HEK293 (cell line): ENCODE measurements around the gene PMP22.
A peak's percentile ranks its signal among the peaks of the same experiment; 100 is the strongest.

Experiments used
- ZBTB11 ChIP-seq: fragments of 450-650 bp; formaldehyde crosslinking; conservative IDR thresholded peaks from 2 replicates; pipeline ENCODE4 v1.5.1; 2016; ENCODE audit warnings: low read depth, missing biosample characterization, missing genetic modification characterization
- ZBTB26 ChIP-seq: fragments of 450-650 bp; formaldehyde crosslinking; optimal IDR thresholded peaks from 2 replicates; pipeline ENCODE3; 2016; ENCODE audit warnings: missing biosample characterization, mild to moderate bottlenecking, missing genetic modification characterization
- ZEB2 ChIP-seq: fragments of 450-650 bp; formaldehyde crosslinking; IDR thresholded peaks from 2 replicates; pipeline ENCODE4 v1.5.1; 2016; ENCODE audit warnings: missing biosample characterization, missing genetic modification characterization
- ZNF155 ChIP-seq: fragments of 450-650 bp; formaldehyde crosslinking; IDR thresholded peaks from 2 replicates; pipeline ENCODE4 v1.5.1; 2016; ENCODE audit warnings: missing biosample characterization, missing genetic modification characterization
- ZNF18 ChIP-seq: fragments of 450-650 bp; formaldehyde crosslinking; IDR thresholded peaks from 2 replicates; pipeline ENCODE4 v1.5.1; 2016; ENCODE audit warnings: missing biosample characterization, missing genetic modification characterization
- ZNF19 ChIP-seq: fragments of 450-650 bp; formaldehyde crosslinking; IDR thresholded peaks from 2 replicates; pipeline ENCODE4; 2016; ENCODE audit warnings: missing biosample characterization, missing genetic modification characterization, low read depth
- ZNF354C ChIP-seq: fragments of 450-650 bp; formaldehyde crosslinking; IDR thresholded peaks from 2 replicates; pipeline ENCODE4 v1.5.1; 2016; ENCODE audit warnings: missing biosample characterization, missing genetic modification characterization, low read depth, borderline replicate concordance
- ZNF426 ChIP-seq: fragments of 450-650 bp; formaldehyde crosslinking; IDR thresholded peaks from 2 replicates; pipeline ENCODE4 v1.5.1; 2017; ENCODE audit warnings: missing biosample characterization, missing genetic modification characterization, mild to moderate bottlenecking, inconsistent platforms, moderate library complexity
- ZNF529 ChIP-seq: fragments of 450-650 bp; formaldehyde crosslinking; IDR thresholded peaks from 2 replicates; pipeline ENCODE4 v1.5.1; 2017; ENCODE audit warnings: missing genetic modification characterization, missing biosample characterization; ENCODE audit not compliant: insufficient replicate concordance
- TF ChIP-seq, protein P1 (sequence below): fragments of 450-650 bp; formaldehyde crosslinking; IDR thresholded peaks from 2 replicates; pipeline ENCODE4 v1.5.1; 2016; ENCODE audit warnings: missing biosample characterization, missing genetic modification characterization
- TF ChIP-seq, protein P2 (sequence below): fragments of 450-650 bp; formaldehyde crosslinking; IDR thresholded peaks from 2 replicates; pipeline ENCODE4 v1.5.1; 2016; ENCODE audit warnings: missing biosample characterization, missing genetic modification characterization
- TF ChIP-seq, protein P3 (sequence below): fragments of 450-650 bp; formaldehyde crosslinking; IDR thresholded peaks from 2 replicates; pipeline ENCODE4 v1.5.1; 2016; ENCODE audit warnings: missing biosample characterization, missing genetic modification characterization
- TF ChIP-seq, protein P4 (sequence below): fragments of 450-650 bp; formaldehyde crosslinking; IDR thresholded peaks from 2 replicates; pipeline ENCODE4 v1.5.1; 2016; ENCODE audit warnings: missing biosample characterization, missing genetic modification characterization, borderline replicate concordance
- TF ChIP-seq, protein P5 (sequence below): fragments of 450-650 bp; formaldehyde crosslinking; IDR thresholded peaks from 2 replicates; pipeline ENCODE4 v1.5.1; 2016; ENCODE audit warnings: missing biosample characterization, missing genetic modification characterization

The PMP22 gene

GRCh38 chr17:15291674-15292361 is 26.7 kb upstream of the PMP22 start (continued):
- TF ChIP-seq, protein P1, sequence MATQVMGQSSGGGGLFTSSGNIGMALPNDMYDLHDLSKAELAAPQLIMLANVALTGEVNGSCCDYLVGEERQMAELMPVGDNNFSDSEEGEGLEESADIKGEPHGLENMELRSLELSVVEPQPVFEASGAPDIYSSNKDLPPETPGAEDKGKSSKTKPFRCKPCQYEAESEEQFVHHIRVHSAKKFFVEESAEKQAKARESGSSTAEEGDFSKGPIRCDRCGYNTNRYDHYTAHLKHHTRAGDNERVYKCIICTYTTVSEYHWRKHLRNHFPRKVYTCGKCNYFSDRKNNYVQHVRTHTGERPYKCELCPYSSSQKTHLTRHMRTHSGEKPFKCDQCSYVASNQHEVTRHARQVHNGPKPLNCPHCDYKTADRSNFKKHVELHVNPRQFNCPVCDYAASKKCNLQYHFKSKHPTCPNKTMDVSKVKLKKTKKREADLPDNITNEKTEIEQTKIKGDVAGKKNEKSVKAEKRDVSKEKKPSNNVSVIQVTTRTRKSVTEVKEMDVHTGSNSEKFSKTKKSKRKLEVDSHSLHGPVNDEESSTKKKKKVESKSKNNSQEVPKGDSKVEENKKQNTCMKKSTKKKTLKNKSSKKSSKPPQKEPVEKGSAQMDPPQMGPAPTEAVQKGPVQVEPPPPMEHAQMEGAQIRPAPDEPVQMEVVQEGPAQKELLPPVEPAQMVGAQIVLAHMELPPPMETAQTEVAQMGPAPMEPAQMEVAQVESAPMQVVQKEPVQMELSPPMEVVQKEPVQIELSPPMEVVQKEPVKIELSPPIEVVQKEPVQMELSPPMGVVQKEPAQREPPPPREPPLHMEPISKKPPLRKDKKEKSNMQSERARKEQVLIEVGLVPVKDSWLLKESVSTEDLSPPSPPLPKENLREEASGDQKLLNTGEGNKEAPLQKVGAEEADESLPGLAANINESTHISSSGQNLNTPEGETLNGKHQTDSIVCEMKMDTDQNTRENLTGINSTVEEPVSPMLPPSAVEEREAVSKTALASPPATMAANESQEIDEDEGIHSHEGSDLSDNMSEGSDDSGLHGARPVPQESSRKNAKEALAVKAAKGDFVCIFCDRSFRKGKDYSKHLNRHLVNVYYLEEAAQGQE = no peak
- TF ChIP-seq ZNF19 (tag by site-specific recombination) = no peak
- no peak for TF ChIP-seq ZNF426 (tag by site-specific recombination)
- TF ChIP-seq, protein P2, sequence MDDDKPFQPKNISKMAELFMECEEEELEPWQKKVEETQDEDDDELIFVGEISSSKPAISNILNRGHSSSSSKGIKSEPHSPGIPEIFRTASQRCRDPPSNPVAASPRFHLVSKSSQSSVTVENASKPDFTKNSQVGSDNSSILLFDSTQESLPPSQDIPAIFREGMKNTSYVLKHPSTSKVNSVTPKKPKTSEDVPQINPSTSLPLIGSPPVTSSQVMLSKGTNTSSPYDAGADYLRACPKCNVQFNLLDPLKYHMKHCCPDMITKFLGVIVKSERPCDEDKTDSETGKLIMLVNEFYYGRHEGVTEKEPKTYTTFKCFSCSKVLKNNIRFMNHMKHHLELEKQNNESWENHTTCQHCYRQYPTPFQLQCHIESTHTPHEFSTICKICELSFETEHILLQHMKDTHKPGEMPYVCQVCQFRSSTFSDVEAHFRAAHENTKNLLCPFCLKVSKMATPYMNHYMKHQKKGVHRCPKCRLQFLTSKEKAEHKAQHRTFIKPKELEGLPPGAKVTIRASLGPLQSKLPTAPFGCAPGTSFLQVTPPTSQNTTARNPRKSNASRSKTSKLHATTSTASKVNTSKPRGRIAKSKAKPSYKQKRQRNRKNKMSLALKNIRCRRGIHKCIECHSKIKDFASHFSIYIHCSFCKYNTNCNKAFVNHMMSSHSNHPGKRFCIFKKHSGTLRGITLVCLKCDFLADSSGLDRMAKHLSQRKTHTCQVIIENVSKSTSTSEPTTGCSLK = no peak
- TF ChIP-seq, protein P3, sequence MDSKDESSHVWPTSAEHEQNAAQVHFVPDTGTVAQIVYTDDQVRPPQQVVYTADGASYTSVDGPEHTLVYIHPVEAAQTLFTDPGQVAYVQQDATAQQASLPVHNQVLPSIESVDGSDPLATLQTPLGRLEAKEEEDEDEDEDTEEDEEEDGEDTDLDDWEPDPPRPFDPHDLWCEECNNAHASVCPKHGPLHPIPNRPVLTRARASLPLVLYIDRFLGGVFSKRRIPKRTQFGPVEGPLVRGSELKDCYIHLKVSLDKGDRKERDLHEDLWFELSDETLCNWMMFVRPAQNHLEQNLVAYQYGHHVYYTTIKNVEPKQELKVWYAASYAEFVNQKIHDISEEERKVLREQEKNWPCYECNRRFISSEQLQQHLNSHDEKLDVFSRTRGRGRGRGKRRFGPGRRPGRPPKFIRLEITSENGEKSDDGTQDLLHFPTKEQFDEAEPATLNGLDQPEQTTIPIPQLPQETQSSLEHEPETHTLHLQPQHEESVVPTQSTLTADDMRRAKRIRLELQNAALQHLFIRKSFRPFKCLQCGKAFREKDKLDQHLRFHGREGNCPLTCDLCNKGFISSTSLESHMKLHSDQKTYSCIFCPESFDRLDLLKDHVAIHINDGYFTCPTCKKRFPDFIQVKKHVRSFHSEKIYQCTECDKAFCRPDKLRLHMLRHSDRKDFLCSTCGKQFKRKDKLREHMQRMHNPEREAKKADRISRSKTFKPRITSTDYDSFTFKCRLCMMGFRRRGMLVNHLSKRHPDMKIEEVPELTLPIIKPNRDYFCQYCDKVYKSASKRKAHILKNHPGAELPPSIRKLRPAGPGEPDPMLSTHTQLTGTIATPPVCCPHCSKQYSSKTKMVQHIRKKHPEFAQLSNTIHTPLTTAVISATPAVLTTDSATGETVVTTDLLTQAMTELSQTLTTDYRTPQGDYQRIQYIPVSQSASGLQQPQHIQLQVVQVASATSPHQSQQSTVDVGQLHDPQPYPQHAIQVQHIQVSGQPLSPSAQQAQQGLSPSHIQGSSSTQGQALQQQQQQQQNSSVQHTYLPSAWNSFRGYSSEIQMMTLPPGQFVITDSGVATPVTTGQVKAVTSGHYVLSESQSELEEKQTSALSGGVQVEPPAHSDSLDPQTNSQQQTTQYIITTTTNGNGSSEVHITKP (tag by site-specific recombination) = 0 out of 2 replicates have a peak, but pooled peaks have one; percentile 13
- TF ChIP-seq ZEB2 = no peak
- TF ChIP-seq ZNF18 = 0 out of 2 replicates have a peak, but pooled peaks have one; percentile 25
- TF ChIP-seq ZNF529 = no peak
- TF ChIP-seq, protein P4, sequence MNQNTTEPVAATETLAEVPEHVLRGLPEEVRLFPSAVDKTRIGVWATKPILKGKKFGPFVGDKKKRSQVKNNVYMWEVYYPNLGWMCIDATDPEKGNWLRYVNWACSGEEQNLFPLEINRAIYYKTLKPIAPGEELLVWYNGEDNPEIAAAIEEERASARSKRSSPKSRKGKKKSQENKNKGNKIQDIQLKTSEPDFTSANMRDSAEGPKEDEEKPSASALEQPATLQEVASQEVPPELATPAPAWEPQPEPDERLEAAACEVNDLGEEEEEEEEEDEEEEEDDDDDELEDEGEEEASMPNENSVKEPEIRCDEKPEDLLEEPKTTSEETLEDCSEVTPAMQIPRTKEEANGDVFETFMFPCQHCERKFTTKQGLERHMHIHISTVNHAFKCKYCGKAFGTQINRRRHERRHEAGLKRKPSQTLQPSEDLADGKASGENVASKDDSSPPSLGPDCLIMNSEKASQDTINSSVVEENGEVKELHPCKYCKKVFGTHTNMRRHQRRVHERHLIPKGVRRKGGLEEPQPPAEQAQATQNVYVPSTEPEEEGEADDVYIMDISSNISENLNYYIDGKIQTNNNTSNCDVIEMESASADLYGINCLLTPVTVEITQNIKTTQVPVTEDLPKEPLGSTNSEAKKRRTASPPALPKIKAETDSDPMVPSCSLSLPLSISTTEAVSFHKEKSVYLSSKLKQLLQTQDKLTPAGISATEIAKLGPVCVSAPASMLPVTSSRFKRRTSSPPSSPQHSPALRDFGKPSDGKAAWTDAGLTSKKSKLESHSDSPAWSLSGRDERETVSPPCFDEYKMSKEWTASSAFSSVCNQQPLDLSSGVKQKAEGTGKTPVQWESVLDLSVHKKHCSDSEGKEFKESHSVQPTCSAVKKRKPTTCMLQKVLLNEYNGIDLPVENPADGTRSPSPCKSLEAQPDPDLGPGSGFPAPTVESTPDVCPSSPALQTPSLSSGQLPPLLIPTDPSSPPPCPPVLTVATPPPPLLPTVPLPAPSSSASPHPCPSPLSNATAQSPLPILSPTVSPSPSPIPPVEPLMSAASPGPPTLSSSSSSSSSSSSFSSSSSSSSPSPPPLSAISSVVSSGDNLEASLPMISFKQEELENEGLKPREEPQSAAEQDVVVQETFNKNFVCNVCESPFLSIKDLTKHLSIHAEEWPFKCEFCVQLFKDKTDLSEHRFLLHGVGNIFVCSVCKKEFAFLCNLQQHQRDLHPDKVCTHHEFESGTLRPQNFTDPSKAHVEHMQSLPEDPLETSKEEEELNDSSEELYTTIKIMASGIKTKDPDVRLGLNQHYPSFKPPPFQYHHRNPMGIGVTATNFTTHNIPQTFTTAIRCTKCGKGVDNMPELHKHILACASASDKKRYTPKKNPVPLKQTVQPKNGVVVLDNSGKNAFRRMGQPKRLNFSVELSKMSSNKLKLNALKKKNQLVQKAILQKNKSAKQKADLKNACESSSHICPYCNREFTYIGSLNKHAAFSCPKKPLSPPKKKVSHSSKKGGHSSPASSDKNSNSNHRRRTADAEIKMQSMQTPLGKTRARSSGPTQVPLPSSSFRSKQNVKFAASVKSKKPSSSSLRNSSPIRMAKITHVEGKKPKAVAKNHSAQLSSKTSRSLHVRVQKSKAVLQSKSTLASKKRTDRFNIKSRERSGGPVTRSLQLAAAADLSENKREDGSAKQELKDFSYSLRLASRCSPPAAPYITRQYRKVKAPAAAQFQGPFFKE (tag by site-specific recombination) = no peak
- TF ChIP-seq, protein P5, sequence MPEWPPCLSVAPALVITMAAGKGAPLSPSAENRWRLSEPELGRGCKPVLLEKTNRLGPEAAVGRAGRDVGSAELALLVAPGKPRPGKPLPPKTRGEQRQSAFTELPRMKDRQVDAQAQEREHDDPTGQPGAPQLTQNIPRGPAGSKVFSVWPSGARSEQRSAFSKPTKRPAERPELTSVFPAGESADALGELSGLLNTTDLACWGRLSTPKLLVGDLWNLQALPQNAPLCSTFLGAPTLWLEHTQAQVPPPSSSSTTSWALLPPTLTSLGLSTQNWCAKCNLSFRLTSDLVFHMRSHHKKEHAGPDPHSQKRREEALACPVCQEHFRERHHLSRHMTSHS (tag by site-specific recombination) = no peak
- TF ChIP-seq ZNF354C (tag by site-specific recombination) = no peak
- TF ChIP-seq ZBTB11 (tag by site-specific recombination) = no peak
- no peak for TF ChIP-seq ZNF155
- TF ChIP-seq ZBTB26 = no peak
